Stimulated activated CD4-positive, alpha-beta T cell treated with anti-CD3 and anti-CD28 coated beads, Interleukin-15, amount 100 ng/mL, for 1 hour (primary cell): ENCODE data around the gene SLC15A3.

ENCODE experiments used
- DNase-seq, 2 donors: peaks; one replicate each; pipeline ENCODE4 v3.0.0-alpha.2; 2020; ENCODE audit warnings: low read depth in 1 of 2, low spot score in 1 of 2

Gene SLC15A3

DNA sequence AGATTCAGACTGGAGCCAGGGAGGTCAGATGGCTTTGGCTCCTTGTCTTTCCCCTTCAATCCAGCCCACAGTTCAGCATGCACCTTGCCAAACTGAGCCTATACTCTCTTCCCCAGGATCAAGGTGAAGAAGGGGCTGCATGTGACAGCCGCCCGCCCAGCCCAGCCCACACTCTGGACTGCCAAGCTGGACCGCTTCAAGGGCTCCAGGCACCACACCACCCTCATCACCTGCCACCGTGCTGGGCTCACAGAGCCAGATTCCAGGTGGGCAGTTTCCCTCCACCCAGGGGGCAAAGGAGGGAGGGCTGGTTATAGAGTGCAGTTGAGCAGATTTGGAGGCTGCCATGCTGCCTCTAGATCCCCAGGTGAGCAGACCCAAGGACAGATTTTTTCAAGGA lies 21.6 kb downstream of the SLC15A3 start:
- no peak for DNase-seq

DNA sequence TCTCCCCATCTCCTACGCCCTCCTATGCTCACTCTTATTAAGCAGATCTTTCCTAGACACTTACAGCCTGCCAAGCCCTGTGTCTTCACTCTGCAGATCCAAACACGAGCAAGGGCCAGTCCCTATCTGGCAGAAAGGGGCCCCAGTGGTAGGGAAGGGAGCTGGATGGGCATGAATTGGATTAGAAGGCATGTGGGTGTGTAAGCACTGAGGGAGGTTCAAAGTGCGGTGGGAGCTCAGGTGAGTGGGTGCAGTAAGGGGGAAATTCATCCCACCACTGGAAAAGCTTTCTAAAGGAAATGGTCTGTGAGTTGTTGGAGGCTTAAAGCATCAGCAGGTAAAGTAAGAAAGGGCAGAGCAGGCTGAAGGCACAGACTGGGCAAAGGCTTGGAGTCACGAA lies 22.2 kb downstream of the SLC15A3 start:
- no peak for DNase-seq

- no peak for DNase-seq
Measured at GRCh38 chr11:60928563-60929001, 23.4 kb downstream of the SLC15A3 start.

DNA sequence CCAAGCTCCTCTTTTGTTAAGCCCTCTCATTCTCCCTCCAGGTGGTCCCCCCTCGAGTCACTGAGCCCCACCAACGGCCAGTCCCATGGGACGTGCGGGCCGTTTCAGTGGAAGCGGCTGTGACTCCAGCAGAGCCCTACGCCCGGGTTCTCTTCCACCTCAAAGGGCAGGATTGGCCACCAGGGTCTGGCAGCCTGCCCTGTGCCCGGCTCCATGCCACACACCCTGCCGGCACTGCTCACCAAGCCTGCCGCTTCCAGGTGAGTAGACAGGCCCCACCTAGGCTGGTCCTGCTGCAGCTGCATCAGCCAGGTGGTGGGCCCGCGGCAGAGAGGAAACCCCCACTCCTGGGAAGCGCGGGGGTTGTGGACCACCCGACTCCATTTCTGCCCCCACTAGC lies 24.4 kb downstream of the SLC15A3 start:
- no peak for DNase-seq

DNA sequence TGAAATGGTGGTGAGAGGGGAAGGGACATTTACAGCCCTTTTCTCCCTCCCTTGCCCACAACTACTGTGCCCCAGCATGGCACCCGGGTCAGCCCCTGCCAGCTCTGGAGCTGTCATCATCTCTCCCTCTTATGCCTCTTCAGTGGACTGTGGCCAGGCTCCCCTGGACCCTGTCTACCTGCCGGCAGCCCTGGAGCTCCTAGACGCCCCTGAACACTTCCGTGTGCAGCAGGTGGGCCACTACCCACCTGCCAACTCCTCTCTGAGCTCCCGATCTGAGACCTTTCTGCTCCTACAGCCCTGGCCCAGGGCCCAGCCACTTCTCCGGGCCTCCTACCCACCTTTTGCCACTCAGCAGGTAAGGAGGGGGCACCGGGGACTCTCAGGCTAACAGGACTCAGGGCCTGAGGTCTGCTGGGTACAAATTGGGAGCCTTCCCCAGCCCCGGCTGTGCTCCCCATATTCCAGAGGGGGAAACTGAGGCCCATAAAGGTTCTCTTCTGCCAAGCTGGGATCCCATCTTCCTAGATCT lies 24.8 kb downstream of the SLC15A3 start:
- DNase-seq: no peak

GRCh38 chr11:60926500-60926899 lies 25.5 kb downstream of the SLC15A3 start:
- DNase-seq: no peak

GRCh38 chr11:60925868-60926267 lies 26.1 kb downstream of the SLC15A3 start:
- no peak for DNase-seq

DNA sequence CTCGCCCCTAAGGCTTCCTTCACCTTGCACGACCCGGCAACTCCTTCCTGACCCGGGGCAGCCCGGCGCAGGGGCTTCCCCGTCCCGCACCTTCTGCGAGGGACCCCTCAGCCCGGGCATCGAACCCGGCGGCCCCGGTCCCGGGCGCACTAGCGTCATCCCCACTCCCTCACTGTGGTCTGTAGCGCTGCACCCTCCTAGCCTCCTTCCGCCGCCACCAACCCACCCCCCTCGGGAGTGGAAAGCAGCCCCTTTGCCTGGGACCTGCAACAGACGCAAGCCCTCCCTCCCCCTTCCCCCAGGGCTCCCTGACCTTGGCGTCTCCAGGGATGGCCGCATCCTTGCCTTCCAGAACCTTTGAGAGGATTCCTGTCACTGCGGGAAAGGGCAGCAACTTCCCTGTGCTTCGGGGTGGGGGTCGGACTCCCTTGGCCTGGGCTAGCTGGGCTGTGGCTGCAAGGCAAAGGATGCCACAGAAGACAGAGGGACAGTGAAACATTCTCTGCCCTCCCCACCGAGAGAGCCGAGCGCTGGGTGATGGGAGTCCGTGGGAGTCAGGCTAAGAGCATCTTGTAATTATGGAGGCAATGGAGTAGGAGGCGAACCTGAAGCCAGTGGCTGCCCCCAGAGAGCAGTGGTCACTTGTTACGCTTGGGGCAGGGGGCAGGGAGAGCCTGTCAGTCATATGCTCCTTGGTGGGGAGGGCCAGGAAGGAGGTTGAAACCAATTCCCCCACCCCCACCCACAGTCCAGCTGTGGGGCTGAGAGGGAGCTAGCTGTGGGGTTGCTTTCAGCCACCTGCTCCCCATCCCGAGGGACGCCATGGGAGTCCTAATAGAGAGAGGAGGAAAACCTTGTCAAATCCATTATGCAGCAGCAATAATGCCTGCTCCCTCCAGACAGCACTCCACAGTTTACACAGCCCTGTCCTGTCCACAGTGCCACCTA lies 26.8 kb downstream of the SLC15A3 start:
- DNase-seq: no peak

GRCh38 chr11:60924110-60924905 lies 27.7 kb downstream of the SLC15A3 start, which contains the start of gene TMEM132A:
Gene TMEM132A (plus strand): TSS chr11:60924460. CDS start chr11:60924634, 174 bp downstream.
- no peak for DNase-seq

DNA sequence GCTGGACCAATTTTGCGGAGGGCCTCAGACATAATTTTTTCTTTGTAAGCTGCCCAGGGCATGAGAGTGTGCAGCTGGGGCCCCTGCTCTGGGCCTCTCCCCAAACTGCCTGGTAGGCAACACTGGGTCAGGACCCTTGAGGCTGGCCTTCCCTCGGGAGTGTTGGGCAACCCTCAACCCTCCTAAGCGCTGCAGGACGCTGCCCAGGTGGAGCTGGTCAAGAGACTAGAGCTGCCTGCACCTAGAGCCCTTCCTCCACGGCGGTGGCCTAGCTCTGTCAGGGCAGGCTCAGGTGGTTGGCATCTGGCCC lies 28.2 kb downstream of the SLC15A3 start:
- DNase-seq: no peak

DNA sequence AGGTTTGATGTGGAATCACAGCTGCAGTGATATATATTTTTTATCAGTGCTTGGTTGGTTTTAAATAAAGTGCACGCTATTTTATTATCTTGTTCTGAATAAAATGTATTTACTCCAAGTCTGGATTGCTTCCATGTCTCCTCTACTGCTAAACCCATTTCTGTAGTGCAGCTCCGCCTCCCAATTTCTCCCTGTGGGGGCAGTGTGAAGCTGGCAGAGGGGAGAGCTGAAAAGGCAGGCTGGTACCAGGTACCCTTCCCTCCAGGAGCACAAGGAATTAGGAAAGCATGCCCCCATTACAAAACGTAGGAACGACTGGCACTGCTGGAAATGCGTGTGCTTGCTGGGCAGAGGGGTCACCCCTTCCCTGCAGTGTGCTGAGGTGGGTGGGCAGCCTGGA lies 28.6 kb downstream of the SLC15A3 start:
- no peak for DNase-seq

DNA sequence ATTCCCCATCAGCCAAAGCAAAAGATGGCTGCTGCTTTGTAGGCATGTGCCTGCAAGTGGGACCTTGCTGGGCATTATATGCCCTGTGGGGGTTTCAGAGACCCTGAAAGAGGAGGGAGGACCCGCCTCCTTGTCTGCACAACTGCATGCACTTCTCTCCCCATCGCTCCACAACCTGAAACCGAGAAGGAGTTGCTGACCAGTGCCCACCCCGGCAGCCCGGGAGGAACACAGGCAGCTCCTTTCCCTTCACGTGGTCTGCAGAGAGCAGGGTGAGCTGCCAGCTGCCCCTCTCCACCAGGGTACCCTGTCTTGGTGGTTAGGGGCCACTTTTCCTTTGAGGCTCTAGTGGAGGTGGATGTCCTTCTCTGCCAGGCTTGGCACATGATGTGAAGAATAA lies 29.1 kb downstream of the SLC15A3 start:
- DNase-seq: no peak

DNA sequence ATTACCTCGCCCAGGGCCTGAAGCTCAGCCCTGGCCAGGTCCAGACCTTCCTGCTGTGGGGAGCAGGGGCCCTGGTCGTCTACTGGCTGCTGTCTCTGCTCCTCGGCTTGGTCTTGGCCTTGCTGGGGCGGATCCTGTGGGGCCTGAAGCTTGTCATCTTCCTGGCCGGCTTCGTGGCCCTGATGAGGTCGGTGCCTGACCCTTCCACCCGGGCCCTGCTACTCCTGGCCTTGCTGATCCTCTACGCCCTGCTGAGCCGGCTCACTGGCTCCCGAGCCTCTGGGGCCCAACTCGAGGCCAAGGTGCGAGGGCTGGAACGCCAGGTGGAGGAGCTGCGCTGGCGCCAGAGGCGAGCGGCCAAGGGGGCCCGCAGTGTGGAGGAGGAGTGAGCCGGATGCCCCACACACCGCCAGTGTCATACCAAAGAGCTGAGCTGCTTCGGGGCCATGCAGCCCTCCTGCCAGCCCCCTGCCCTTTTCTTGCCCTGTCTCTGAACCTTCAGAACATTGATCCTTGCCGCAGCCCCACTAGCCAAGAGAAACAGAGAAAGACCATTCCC lies 30.1 kb downstream of the SLC15A3 start:
- DNase-seq: no peak

- no peak for DNase-seq
Measured at GRCh38 chr11:60921259-60921658, 30.7 kb downstream of the SLC15A3 start.

DNA sequence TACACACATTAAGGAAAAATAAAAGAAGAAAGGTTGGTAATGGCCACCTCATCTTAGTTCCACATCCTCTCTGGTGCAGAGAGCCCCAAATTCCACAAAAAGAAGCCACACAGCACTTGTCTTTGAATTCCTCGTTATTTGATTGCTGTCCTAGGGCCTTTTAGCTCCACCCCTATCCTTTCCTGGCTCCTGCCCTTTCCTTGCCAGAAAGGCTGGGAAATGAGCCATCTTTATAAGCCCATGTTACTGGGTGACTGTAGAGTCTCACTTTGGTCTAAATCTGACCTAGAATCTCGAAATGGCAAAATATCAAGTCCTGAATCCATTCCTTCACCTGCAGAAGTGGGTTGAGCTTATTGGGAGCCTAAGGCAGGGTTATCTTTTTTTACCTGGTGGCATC lies 32.0 kb downstream of the SLC15A3 start:
- no peak for DNase-seq

DNA sequence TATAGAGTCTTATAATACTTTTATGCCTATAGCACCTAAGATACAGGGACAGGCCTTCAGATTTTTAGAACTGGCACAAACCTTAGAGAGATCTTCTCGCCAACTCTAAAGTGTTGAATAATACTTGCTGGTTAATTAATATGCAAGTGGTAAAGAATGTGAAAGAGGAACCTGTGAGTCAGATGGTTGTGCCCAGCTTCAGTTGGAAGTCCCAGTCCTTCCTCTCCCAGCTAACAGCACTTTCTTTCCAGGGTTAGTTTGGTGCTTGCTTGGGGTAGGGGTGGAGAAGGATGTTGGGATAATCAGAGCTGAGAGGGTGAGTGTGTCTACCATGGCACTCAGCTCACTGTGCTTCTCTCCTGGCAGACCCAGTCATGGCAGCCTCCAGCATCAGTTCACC lies 32.7 kb downstream of the SLC15A3 start:
- DNase-seq: no peak

GRCh38 chr11:60918939-60919265 lies 33.1 kb downstream of the SLC15A3 start:
- no peak for DNase-seq

- no peak for DNase-seq
Measured at GRCh38 chr11:60918251-60918938, 33.6 kb downstream of the SLC15A3 start.

DNA sequence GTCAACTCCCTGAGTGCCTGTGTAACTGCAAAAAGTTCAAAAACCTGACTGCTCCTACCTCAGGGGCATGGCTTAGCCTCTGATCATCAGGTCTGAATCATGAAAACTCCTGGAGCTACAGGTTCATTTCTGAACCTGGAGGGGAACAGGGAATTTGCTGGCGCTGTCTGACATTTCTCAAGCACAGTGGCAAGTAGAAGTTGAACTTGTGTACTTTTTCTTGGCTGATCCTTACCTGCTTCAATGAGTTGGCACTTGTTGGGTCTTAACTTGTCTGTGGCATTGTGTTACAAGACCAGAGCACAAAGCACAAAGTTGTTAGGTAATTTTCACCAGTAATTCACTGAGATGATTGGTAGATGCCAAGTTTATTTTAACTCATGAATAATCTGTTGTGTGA lies 34.7 kb downstream of the SLC15A3 start:
- DNase-seq: no peak

DNA sequence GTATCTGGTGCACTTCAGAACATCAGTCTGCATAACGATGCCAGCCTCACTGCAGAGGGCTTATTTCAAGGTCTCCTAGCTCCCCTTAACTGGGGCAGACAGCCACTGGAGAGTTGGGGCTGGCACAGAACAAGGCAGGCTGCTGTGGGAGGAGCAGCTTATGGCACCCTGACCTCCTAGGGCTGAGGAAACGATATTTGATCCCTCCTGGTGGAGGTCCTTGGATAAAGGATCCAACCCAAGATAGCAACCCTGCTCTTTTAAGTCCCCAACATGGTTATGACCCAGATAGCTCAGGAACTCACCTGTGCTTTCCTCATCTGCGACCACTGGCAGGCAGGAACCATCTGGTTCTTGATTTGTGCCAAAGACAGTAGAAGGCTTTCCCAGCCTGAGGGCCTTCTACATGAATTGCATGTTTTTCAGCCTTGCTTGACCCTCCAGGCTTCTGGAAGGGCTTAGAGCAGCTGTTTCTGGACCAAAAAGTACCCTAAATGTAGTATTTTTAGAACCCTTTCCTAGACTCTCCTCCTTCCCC lies 35.2 kb downstream of the SLC15A3 start:
- DNase-seq: no peak
